ENCODE data around the gene SPNS2. TPM values are rescaled to one million over a fixed set of nuclear protein-coding genes. Genes with fewer than 3 reads are reported as not detected.
A peak's percentile ranks its signal among the peaks of the same experiment; 100 is the strongest.
"Not testable (repeated sequence)": the region's sequence is repeated elsewhere in the genome, so short reads cannot be mapped to it uniquely, and the experiment has no call there.

Gene SPNS2
- total RNA-seq, 1 experiment from 2014 or later, result not detected

DNA sequence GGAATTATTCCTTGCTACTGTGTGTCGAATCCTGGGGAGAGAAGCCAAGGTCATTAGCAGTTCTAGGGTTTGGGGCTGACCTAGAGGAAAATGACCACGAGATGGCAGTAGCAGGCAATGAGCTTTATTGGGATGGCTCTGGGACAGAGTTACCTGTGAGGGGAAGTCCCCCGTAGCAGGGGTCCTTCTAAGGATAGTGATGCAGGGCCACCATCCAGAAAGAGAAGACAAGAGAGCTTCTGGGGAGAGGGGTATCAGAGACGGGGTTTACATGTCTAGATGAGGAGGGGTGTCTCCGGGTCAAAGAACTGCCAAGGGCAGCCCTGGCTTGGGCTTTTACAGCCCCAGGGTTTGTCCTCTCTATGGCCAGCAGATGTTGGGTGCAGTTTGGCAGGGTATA lies 68.1 kb downstream of the SPNS2 start:
- DNase-seq (ENCODE audit: low read depth), result peak; percentile 70

DNA sequence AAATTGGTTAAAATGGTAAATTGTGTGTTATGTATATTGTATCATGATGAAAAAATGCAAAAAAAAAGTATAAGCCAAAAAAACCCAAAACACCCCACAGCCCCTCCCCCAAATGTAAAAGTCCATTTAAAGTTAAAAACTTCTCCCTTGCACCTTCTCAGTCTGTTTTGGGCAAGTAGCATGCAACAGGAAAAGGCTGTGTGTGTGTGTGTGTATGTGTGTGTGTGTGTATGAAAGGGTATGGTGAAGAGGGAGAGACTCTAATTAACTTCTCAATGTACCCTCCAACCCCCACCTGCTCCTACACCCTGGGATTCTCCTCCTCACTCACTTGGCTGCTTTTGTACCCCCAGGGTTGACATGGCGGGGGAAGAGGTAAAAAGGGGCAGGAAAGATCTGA lies 70.9 kb downstream of the SPNS2 start:
- DNase-seq (ENCODE audit: low read depth), result no peak

DNA sequence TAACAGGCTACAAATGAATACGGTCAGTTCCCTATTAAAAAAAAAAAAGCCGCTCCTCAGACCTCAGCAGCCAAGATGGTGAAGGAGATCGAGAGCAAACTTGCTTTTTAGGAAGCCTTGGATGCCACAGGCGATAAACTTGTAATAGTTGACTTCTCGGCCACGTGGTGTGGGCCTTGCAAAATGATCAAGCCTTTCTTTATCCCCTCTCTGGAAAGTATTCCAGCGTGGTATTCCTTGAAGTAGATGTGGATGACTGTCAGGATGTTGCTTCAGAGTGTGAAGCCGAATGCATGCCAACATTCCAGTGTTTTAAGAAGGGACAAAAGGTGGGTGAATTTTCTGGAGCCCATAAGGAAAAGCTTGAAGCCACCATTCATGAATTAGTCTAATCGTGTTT lies 73.5 kb downstream of the SPNS2 start:
- DNase-seq (ENCODE audit: low read depth), result no peak

- no peak for DNase-seq (ENCODE audit: low read depth)
Observed at GRCh38 chr17:4573115-4573514, 74.4 kb downstream of the SPNS2 start.

GRCh38 chr17:4573669-4574068 lies 75.0 kb downstream of the SPNS2 start:
- DNase-seq (ENCODE audit: low read depth), result peak; percentile 68

DNA sequence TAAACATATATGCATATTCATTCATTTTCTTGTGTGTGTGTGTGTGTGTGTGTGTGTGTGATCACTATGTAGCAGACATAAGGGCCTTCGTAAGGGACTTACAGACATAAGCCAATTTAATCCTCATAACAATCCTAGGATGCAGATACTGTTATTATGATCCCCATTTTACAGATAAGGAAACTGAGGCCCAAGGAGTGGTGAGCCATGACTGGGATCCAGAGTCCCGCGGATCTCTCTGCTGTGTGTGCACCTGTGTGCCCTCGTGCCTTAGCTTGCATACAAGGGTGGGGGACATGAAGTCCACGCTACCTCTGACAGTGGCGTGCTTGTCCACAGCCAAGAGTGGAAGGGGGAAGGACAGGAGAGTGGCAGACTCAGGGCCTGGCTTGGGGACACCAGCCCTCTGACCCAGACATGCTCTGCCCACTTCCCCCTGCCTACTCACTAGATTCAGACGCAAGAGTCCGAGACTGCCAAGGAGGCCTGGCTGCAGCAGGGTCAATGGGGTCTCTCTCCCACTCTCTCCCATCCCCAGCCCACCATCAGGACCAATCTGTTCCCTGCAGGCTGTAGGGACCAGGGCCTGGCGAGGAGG lies 75.9 kb downstream of the SPNS2 start:
- DNase-seq (ENCODE audit: low read depth), result no peak

DNA sequence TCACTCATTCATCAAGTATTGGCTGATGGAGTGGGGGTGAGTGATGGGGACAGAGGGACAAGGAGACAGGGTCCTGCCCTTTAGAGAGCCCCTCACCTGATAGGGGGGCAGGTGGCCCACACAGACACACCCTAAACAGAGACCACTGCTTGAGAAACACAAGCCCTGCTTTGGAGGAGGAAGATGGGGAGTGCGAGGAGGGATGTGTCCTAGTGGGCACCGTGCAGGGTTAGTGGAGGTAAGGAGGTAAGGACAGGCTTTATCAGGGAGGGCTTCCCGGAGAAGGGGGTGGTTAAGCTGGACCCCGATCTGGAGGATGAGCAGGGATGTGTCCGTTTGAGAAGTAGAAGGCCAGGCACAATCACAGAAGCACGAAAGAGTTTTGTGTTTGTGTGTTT lies 77.5 kb downstream of the SPNS2 start:
- DNase-seq (ENCODE audit: low read depth), result no peak

DNA sequence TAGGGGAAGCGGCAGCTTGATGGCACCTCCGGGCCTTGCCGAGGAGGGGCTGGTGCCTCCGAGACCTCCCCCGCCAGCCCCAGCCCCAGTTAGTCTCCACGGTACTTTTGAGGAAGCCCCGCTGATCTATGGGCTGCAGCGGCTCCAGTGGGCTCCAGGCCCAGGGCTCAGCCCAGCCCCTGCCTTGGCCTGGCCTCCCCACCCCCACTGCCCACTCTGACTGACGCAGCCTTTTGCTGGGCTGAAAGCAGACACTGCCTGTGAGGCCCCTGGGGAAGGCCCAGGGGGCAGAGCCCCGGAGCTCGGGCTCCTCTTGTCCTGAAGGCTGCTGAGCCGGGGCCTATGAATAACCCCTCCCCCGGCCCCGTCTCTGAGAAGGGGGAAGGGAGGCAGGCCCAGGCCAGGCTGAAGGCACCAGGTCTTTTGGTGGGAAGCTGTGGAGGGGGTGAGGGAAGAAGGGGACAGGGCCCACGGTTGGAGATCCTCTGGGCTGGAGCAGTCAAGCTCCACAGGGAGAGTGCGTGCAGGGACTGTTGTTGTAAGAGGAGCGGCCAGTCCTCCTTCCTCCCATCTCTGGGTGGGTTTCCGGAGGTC lies 78.1 kb downstream of the SPNS2 start:
- DNase-seq (ENCODE audit: low read depth), result no peak

- no peak for DNase-seq (ENCODE audit: low read depth)
Observed at GRCh38 chr17:4577386-4577993, 78.8 kb downstream of the SPNS2 start.

- not testable (repeated sequence) for DNase-seq (ENCODE audit: low read depth)
Observed at GRCh38 chr17:4578349-4578748, 79.7 kb downstream of the SPNS2 start.

DNA sequence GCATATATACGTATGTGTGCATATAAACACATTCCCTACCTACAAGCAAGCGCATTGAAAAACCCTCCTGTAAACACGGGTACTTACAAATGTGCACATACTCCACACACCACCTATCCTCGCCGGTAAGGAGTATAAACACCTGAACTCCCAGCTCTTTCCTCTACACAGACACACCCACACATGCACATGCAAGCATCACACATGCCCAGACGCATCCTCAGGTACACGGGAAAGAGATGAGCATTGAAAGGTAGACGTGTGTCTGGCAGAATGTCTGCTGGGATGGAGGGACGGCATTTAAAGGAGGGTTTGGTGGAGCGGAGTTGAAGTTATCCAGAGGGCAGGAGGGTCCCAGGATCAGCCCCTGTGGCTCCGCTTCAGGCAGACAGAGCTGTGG lies 81.0 kb downstream of the SPNS2 start:
- DNase-seq (ENCODE audit: low read depth), result no peak

DNA sequence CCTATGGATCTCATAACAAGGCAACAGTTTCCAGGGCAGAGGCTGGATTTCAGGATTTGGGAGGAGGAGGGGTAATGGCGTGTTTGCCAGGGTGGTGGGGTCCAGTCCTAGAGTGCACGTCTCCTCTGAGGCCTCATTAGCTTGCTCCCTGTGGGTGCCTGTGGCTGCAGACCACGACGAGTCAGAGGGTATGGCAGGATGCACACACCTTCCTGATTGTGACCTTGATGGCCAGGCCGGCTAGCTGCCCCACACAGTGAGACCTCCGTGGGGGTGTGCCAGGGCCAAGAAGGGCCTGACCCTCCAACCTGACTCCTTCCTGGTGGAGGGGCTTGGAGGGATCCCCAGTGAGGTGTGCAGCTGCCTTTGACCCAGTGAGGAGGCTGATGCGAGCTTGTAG lies 81.6 kb downstream of the SPNS2 start:
- no peak for DNase-seq (ENCODE audit: low read depth)

DNA sequence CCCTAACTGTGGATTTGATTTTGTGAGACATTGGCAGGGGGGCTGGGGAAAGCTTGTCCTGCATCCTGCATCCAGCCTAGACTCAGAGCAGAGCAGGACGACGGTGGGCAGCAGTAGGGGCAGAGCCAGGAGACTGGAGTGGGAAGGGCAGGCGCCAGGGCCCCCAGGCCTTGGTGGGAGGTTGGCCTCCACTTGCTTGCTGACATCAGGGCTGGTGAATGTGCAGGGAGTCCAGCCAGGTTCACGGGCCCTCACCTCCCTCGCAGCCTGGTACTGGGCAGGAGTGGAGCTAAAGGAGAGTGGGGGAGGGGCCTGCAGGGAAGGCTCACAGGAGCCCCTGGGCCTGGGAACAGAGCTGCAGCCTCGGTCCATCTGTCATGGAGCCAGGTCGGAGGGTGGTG lies 83.4 kb downstream of the SPNS2 start:
- DNase-seq (ENCODE audit: low read depth), result no peak

- no peak for DNase-seq (ENCODE audit: low read depth)
Observed at GRCh38 chr17:4582691-4583090, 84.0 kb downstream of the SPNS2 start.

GRCh38 chr17:4583206-4583605 lies 84.5 kb downstream of the SPNS2 start:
- DNase-seq (ENCODE audit: low read depth), result no peak

- peak; percentile 36 for DNase-seq (ENCODE audit: low read depth)
Observed at GRCh38 chr17:4583782-4584100, 85.1 kb downstream of the SPNS2 start.

- DNase-seq (ENCODE audit: low read depth), result no peak
Observed at GRCh38 chr17:4584101-4584916, 85.6 kb downstream of the SPNS2 start, which contains the start of gene SMTNL2. SMTNL2 (plus strand) TSS chr17:4584529; CDS start chr17:4584606, 77 bp downstream.

- DNase-seq (ENCODE audit: low read depth), result no peak
Observed at GRCh38 chr17:4584917-4585637, 86.4 kb downstream of the SPNS2 start.

DNA sequence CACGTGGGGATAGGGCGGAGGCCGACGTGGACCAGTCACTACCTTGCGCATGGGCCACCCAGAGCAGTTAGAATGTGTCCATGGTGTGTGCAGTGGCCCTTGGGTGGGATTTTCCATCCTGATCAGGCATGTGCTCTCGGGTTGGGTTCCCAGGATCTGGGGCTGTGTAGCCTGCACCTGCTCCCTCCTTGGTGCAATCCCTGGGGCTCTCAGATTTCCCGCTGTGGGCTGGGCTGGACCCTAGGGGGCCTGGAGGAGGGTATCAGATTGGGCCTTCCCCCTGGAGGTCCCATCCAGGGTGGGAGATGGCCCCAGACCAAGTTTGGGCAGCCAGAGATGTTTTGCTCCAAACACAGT lies 86.9 kb downstream of the SPNS2 start:
- no peak for DNase-seq (ENCODE audit: low read depth)

DNA sequence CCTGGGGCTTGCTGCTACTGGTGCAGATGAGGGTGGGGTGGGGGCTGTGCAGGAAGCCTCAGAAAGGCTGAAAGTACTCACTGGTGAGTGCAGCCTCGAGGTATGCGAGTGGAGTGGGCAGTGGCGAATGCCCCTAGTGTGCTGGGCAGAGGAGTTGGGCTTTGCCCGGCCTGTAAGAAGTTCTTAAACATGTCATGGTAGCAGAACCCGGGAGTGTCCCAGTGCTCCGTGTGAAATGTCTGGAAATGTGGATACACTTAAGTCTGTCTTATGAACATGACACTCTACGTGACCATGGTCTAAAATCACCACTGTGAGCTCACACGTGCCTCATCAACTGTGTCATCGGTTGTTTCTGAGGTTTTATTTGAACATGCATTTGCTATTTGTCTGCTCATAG lies 87.4 kb downstream of the SPNS2 start:
- no peak for DNase-seq (ENCODE audit: low read depth)

GRCh38 chr17:4587195-4587594 lies 88.5 kb downstream of the SPNS2 start:
- no peak for DNase-seq (ENCODE audit: low read depth)

DNA sequence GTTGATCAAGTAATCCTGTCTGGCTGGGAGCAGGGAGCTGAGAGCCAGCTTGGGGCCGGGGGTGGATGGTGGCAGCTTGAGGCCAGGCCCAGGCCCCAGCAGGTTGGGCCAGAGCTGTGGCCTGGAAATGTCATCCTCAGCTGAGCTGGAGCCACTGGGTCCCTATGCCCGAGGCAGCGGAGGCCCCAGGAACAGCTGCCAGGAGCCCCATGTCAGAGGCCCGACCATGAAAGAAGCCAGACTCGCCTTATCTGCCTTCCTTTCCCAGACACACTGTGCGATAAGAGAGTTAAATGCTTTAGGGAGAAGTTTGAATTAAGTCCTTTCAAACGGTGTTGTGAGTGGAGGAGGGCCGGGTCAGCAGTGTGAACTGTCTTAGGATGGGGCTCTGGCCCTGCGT lies 89.1 kb downstream of the SPNS2 start:
- no peak for DNase-seq (ENCODE audit: low read depth)
